Body of pancreas (tissue), 4 donors: ENCODE data around the gene TSSC4. TPM values are rescaled to one million over a fixed set of nuclear protein-coding genes. Genes with fewer than 3 reads are reported as not detected.

Experiments
- ATAC-seq: fragments of 150-250 bp; one replicate; pipeline ENCODE4 v1.9.1; 2016
- DNase-seq, 4 donors: peaks; one replicate each; pipeline ENCODE4 v3.0.0-alpha.2; 2019
- H3K27ac ChIP-seq, 4 donors: fragments of 200-600 bp; sonication (generic); 1 replicate in 3 of 4; 2 replicates in 1 of 4; pipeline versions ENCODE4 v1.5.1 to v1.6.1; 2016 to 2019; ENCODE audit warnings: mild to moderate bottlenecking in 1 of 4, mixed read lengths in 1 of 4, moderate library complexity in 1 of 4
- H3K27me3 ChIP-seq, 2 donors: fragments of 200-600 bp; sonication (generic); one replicate each; pipeline ENCODE4 v1.6.0; 2016; ENCODE audit warnings: mild to moderate bottlenecking in 1 of 2
- H3K36me3 ChIP-seq, 2 donors: fragments of 200-600 bp; sonication (generic); replicated peaks in 1 of 2; 2 replicates each; pipeline ENCODE4 v1.5.1; 2016; ENCODE audit warnings: low read depth in 2 of 2; ENCODE audit not compliant: insufficient read depth in 1 of 2
- H3K4me1 ChIP-seq: fragments of 200-600 bp; sonication (generic); one replicate; pipeline ENCODE4 v1.6.0; 2016
- H3K4me3 ChIP-seq, 2 donors: fragments of 200-600 bp; sonication (generic); 1 replicate in 1 of 2; 2 replicates in 1 of 2; pipeline ENCODE4 v1.5.1; 2016 to 2019
- H3K9me3 ChIP-seq, 3 donors: fragments of 200-600 bp; sonication (generic); 1 replicate in 2 of 3; 2 replicates in 1 of 3; pipeline ENCODE4 v1.5.1; 2016
- CTCF ChIP-seq, 7 experiments: fragments of 450-650 bp in 4 of 7; fragments of 200-600 bp in 3 of 7; sonication (generic) in 3 of 7; IDR thresholded peaks; one replicate each; pipeline ENCODE4 v1.5.1; 2016 to 2019; ENCODE audit warnings: antibody characterized with exemption in 7 of 7
- POLR2A ChIP-seq, 3 donors: fragments of 450-650 bp; IDR thresholded peaks; one replicate each; pipeline ENCODE4 v1.6.1; 2016; ENCODE audit warnings: antibody characterized with exemption in 3 of 3, mild to moderate bottlenecking in 2 of 3
- WGBS, 2 donors: methylation state at CpG; one replicate each; pipeline ENCODE4 v1.1.5; 2017; 5-methylcytosine and 5-hydroxymethylcytosine counted together
- intact Hi-C: fragments of 100-400 bp; cut with DNase I; formaldehyde crosslinking; loops from one replicate; pipeline ENCODE4 v1.15.1; 2023
- total RNA-seq, 2 donors: library from RNA; depleted of rRNA; stranded (reverse); fragments of >200 nt; gene quantifications; one replicate each; pipeline ENCODE4 v1.1.0, GENCODE V29; 2016

Gene TSSC4
- total RNA-seq, 2 donors from 2014 or later: 21.5 to 25.7 TPM

GRCh38 chr11:2441171-2441570, 40.6 kb downstream of the TSSC4 start:
- no peak for DNase-seq
- TF ChIP-seq CTCF (IDR thresholded peaks at IDR 0.05) (no peak), POLR2A (IDR thresholded peaks at IDR 0.05) (no peak)
- no peaks in the 10 kb centered on the region for H3K36me3 ChIP-seq
- no peaks in the 10 kb centered on the region for H3K9me3 ChIP-seq
- ATAC-seq: no peak
- peak overlapping the region in 2 of 4 donors; percentile 83 to 87 for H3K27ac ChIP-seq
- no peak overlapping the region for H3K4me3 ChIP-seq
- intact Hi-C loops: no loop called here
- no peaks in the 10 kb centered on the region for H3K27me3 ChIP-seq
- WGBS, 2 donors: 80 to 91% methylated on average over 3 to 4 of the region's 4 CpGs
- H3K4me1 ChIP-seq: peaks cover 29% of the 10 kb centered on the region

GRCh38 chr11:2442589-2442988, 42.0 kb downstream of the TSSC4 start:
- Histone ChIP-seq H3K4me3 (no peak overlapping the region), H3K27me3 (no peaks in the 10 kb centered on the region), H3K27ac (peak overlapping the region in 3 of 4 donors; percentile 78 to 87 (median 83)), H3K4me1 (peaks cover 43% of the 10 kb centered on the region), H3K36me3 (no peaks in the 10 kb centered on the region), H3K9me3 (no peaks in the 10 kb centered on the region)
- TF ChIP-seq CTCF (IDR thresholded peaks at IDR 0.05) (no peak), POLR2A (IDR thresholded peaks at IDR 0.05) (no peak)
- intact Hi-C loops: no loop called here
- WGBS, 2 donors: 58 to 65% methylated on average over 2 of the region's 2 CpGs
- peak in 1 of 4 donors; percentile 23 for DNase-seq
- no peak for ATAC-seq

DNA sequence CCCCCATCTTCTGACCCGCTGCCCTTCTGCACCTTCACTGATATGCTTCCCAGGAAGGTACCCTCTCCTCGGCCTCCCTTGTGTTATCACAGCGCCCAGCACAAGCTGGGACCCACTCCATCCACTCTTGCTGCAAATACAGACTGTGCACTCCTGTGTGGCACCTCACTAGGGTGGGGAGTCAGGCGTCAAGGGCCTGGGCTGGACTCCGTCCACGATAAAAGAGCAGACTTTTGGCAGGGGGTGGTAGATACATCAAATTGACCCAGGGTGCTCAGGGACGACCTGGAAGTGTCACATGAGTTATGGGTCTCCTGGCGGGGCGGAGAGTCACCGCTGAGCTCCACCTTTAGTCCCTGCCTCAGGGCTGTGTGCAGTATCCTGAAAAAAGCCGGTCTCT, 42.9 kb downstream of the TSSC4 start:
- Histone ChIP-seq H3K27me3 (no peaks in the 10 kb centered on the region), H3K9me3 (no peaks in the 10 kb centered on the region), H3K36me3 (no peaks in the 10 kb centered on the region), H3K4me1 (peaks cover 51% of the 10 kb centered on the region), H3K4me3 (no peak overlapping the region), H3K27ac (peak overlapping the region in 3 of 4 donors; percentile 78 to 87 (median 83))
- DNase-seq (no peak), ATAC-seq (no peak)
- no peak for TF ChIP-seq POLR2A (IDR thresholded peaks at IDR 0.05)
- TF ChIP-seq CTCF (IDR thresholded peaks at IDR 0.05): no peak
- intact Hi-C loops: no loop called here
- WGBS, 2 donors: 50 to 68% methylated on average over 4 to 11 of the region's 11 CpGs

DNA sequence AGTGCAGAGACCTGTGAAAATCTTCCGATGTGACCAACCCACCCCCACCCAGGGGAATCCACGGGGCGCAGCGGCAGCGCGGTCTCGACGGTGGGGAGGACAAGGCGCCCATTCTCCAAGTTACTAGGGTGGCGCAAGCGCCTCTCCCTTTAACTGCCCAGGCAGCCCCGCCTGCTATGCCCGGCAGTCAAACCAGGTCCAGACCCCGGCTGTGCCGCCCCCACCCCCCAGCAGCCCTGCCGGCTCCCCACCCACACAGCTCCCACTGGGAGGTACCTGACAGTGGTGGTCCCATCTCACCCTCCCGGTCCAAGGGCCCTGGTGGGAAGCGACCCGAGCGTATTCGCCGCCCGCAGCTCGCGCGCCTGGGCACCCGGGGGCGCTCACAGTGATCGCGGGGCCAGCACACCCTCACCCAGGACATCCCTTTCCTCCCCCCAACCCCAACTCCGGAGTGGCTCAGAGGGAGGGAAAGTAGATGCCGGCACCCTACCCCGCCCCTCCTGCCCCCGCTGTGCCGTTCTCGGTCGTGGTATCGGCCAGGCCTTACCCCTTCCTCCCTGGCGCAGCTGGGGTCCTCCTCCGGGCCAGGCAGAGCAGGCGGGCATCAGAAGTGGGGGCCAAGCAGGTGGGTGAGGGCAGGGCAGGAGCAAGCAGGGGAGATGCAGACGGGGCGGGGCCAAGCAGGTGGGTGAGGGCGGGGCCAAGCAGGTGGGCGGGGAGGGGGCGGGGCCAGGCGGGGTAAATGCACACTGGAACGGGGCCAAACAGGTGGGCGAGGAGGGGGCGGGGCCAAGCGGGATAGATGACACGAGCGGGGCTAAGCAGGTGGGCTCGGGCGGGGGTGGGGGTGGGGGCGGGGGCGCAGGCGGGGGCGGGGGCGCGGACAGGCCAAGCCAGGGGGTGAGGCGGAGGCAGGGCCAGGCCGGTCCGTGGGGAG, 43.6 kb downstream of the TSSC4 start, which contains the start of gene TRPM5:
TRPM5 (minus strand) TSS at position 634 of the 940 bp plus-strand sequence. CDS start 21,478 bp downstream, outside the sequence.
- H3K27ac ChIP-seq: peak within 1 kb of the TSS; percentile 81 to 87 (median 85)
- H3K36me3 ChIP-seq: no peaks in the 10 kb centered on the region
- 16 to 23% methylated on average over 14 to 45 of the region's 64 CpGs for WGBS, 2 donors
- H3K27me3 ChIP-seq: no peaks in the 10 kb centered on the region
- peak; percentile 60 to 72 (median 70) for DNase-seq
- H3K4me3 ChIP-seq: peak within 1 kb of the TSS; percentile 9 to 69
- H3K9me3 ChIP-seq: no peaks in the 10 kb centered on the region
- TF ChIP-seq POLR2A (IDR thresholded peaks at IDR 0.05) (peak in 2 of 3 donors; percentile 27 to 41), CTCF (IDR thresholded peaks at IDR 0.05) (no peak)
- peaks cover 58% of the 10 kb centered on the region for H3K4me1 ChIP-seq
- peak; percentile 32 for ATAC-seq
- intact Hi-C loops: no loop called here
